HCT116 (cell line): ENCODE results near the gene NCCRP1.

Experiments
- EZH2 ChIP-seq: fragments of 200-600 bp; sonication (generic); IDR thresholded peaks from 2 replicates; pipeline ENCODE4 v1.6.1; 2017; ENCODE audit warnings: antibody characterized with exemption, mixed run types
- EZH2phosphoT487 ChIP-seq: fragments of 200-600 bp; IDR thresholded peaks from 2 replicates; pipeline ENCODE4 v1.6.1; 2018; ENCODE audit warnings: antibody characterized with exemption, borderline replicate concordance
- JUND ChIP-seq: IDR thresholded peaks from 2 replicates; pipeline ENCODE4 v1.6.1; 2012
- POLR2A ChIP-seq: IDR thresholded peaks from 2 replicates; pipeline ENCODE4 v1.7.0; 2011; ENCODE audit warnings: borderline replicate concordance; ENCODE audit not compliant: insufficient read depth, insufficient read length; ENCODE audit errors: extremely low read depth
- POLR2AphosphoS5 ChIP-seq: IDR thresholded peaks from 2 replicates; pipeline ENCODE4 v1.6.1; 2011; ENCODE audit warnings: mild to moderate bottlenecking, low read depth, low read length, moderate library complexity
- RAD21 ChIP-seq: IDR thresholded peaks from 2 replicates; pipeline ENCODE4 v1.6.1; 2012; ENCODE audit warnings: low read depth, mild to moderate bottlenecking
- SP1 ChIP-seq: IDR thresholded peaks from 2 replicates; pipeline ENCODE4 v1.6.1; 2012; ENCODE audit warnings: low read depth
- TCF7L2 ChIP-seq: IDR thresholded peaks from 2 replicates; pipeline ENCODE4 v1.7.0; 2011; ENCODE audit warnings: borderline replicate concordance, inconsistent platforms; ENCODE audit not compliant: insufficient read depth, insufficient read length; ENCODE audit errors: extremely low read depth
- TF ChIP-seq, protein P1 (sequence below), 3 experiments: fragments of 200-600 bp in 1 of 3; sonication (generic) in 1 of 3; IDR thresholded peaks in 2 of 3; conservative IDR thresholded peaks in 1 of 3; 2 replicates each; pipeline ENCODE4 v1.5.1; 2012 to 2017; ENCODE audit warnings: low read depth in 2 of 3, low read length in 2 of 3, antibody characterized with exemption in 1 of 3, borderline replicate concordance in 1 of 3, control low read depth in 1 of 3, mild to moderate bottlenecking in 1 of 3, mixed read lengths in 1 of 3, mixed run types in 1 of 3, moderate library complexity in 1 of 3; ENCODE audit not compliant: insufficient read depth in 1 of 3
- TF ChIP-seq, protein P2 (sequence below): IDR thresholded peaks from 2 replicates; pipeline ENCODE4 v1.6.1; 2012
- TF ChIP-seq, protein P3 (sequence below): IDR thresholded peaks from 2 replicates; pipeline ENCODE4 v1.6.1; 2012

DNA sequence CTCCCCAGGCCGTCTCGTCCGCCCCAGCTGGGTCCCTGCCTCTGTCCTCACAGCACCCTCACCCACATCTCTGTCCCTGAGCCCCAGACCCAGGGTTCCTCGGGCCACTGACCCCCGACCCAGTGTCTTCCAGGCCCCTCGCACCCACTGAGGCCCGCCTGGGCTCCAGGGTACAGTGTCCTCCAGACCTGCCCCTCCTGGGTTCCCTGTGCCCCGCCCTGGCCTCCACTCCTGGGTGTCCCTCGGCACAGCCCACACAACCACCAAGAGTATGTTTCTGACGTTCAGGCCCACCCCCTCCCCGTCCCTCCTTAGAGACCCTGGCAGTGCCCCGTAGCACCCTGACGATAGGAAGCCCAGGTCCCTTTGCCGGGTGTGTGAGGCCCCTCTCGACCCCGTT lies 22.6 kb upstream of the NCCRP1 start:
- TF ChIP-seq, protein P1, sequence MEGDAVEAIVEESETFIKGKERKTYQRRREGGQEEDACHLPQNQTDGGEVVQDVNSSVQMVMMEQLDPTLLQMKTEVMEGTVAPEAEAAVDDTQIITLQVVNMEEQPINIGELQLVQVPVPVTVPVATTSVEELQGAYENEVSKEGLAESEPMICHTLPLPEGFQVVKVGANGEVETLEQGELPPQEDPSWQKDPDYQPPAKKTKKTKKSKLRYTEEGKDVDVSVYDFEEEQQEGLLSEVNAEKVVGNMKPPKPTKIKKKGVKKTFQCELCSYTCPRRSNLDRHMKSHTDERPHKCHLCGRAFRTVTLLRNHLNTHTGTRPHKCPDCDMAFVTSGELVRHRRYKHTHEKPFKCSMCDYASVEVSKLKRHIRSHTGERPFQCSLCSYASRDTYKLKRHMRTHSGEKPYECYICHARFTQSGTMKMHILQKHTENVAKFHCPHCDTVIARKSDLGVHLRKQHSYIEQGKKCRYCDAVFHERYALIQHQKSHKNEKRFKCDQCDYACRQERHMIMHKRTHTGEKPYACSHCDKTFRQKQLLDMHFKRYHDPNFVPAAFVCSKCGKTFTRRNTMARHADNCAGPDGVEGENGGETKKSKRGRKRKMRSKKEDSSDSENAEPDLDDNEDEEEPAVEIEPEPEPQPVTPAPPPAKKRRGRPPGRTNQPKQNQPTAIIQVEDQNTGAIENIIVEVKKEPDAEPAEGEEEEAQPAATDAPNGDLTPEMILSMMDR (IDR thresholded peaks at IDR 0.05 in 2 of 3, conservative IDR thresholded peaks at IDR 0.05 in 1 of 3; ENCODE audit: borderline replicate concordance in 1 of 3, insufficient read depth in 1 of 3, low read depth in 2 of 3, low read length in 2 of 3) = no peak
- TF ChIP-seq, protein P2, sequence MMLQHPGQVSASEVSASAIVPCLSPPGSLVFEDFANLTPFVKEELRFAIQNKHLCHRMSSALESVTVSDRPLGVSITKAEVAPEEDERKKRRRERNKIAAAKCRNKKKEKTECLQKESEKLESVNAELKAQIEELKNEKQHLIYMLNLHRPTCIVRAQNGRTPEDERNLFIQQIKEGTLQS = no peak
- no peak for TF ChIP-seq POLR2A
- no peak for TF ChIP-seq JUND
- no peak for TF ChIP-seq EZH2phosphoT487
- no peak for TF ChIP-seq TCF7L2
- no peak for TF ChIP-seq EZH2
- no peak for TF ChIP-seq SP1
- TF ChIP-seq RAD21 = no peak
- no peak for TF ChIP-seq POLR2AphosphoS5
- TF ChIP-seq, protein P3, sequence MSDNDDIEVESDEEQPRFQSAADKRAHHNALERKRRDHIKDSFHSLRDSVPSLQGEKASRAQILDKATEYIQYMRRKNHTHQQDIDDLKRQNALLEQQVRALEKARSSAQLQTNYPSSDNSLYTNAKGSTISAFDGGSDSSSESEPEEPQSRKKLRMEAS = no peak
